Heart right ventricle (tissue), 16 donors: Measurements from ENCODE around the gene EXD2. TPM values are rescaled to one million over a fixed set of nuclear protein-coding genes. Genes with fewer than 3 reads are reported as not detected.

Experiments used
- ATAC-seq, 8 donors: fragments of 200-7000 bp; cut with Tn5 transposase; one replicate each; pipeline ENCODE4 v1.9.1; 2020; ENCODE audit warnings: mild to moderate bottlenecking in 8 of 8, moderate library complexity in 8 of 8, moderate number of reproducible peaks in 1 of 8
- DNase-seq, 2 donors: peaks; one replicate each; pipeline ENCODE4 v3.0.0-alpha.2; 2020
- H3K27ac ChIP-seq, 10 donors: fragments of 200-600 bp; sonication (generic) in 2 of 10; one replicate each; pipeline versions ENCODE4 v1.5.0 to v1.8.0; 2020 to 2022; ENCODE audit warnings: mild to moderate bottlenecking in 3 of 10
- H3K27me3 ChIP-seq, 7 donors: fragments of 200-600 bp; one replicate each; pipeline ENCODE4 v1.8.0; 2021 to 2022; ENCODE audit warnings: mild to moderate bottlenecking in 2 of 7
- H3K36me3 ChIP-seq, 9 donors: fragments of 200-600 bp; sonication (generic) in 1 of 9; one replicate each; pipeline versions ENCODE4 v1.5.0 to v1.8.0; 2020 to 2022; ENCODE audit warnings: mild to moderate bottlenecking in 2 of 9
- H3K4me1 ChIP-seq, 9 donors: fragments of 200-600 bp; sonication (generic) in 1 of 9; one replicate each; pipeline versions ENCODE4 v1.5.0 to v1.8.0; 2020 to 2022; ENCODE audit warnings: mild to moderate bottlenecking in 4 of 9
- H3K4me3 ChIP-seq, 10 donors: fragments of 200-600 bp; sonication (generic) in 2 of 10; one replicate each; pipeline versions ENCODE4 v1.5.0 to v1.8.0; 2020 to 2022; ENCODE audit warnings: mild to moderate bottlenecking in 7 of 10, moderate library complexity in 2 of 10
- H3K9me3 ChIP-seq, 11 donors: fragments of 200-600 bp in 10 of 11; sonication (generic) in 2 of 11; one replicate each; pipeline versions ENCODE4 v1.5.0 to v1.8.0; 2013 to 2022; ENCODE audit warnings: mild to moderate bottlenecking in 2 of 11, control low read depth in 1 of 11, moderate library complexity in 1 of 11
- CTCF ChIP-seq, 9 donors: fragments of 200-600 bp; sonication (generic) in 2 of 9; IDR thresholded peaks; one replicate each; pipeline versions ENCODE4 v1.5.0 to v1.8.0; 2021 to 2022; ENCODE audit warnings: antibody characterized with exemption in 9 of 9, mild to moderate bottlenecking in 5 of 9, moderate library complexity in 1 of 9
- WGBS, 2 donors: extraction: QIAGEN DNeasy Blood & Tissue Kit; methylation state at CpG; one replicate each; pipeline ENCODE4 v1.1.7; 2013; ENCODE audit warnings: inconsistent platforms in 1 of 2; 5-methylcytosine and 5-hydroxymethylcytosine counted together
- intact Hi-C, 10 donors: fragments of 100-400 bp; cut with DNase I; formaldehyde crosslinking; loops; one replicate each; pipeline versions ENCODE4 v1.11.1 to v1.14.2; 2022
- polyA plus RNA-seq, 2 donors: library from polyadenylated mRNA; stranded (reverse); fragments of 200-250 nt; gene quantifications; one replicate each; pipeline ENCODE4 v1.2.3, GENCODE V29; 2013
- total RNA-seq, 10 donors: library from RNA; stranded (reverse); fragmentation: NEBNext Ultra II Directional in 3 of 10; extraction: Animal tissue kit (Norgen Biotek cat#: 25700) in 3 of 10; gene quantifications; one replicate each; pipeline versions ENCODE4 v1.2.1 to v1.2.4, GENCODE V29; 2021 to 2023
- donor health status: Arrhythmogenic right ventricular cardiomyopathy.
- donor health status: ischemic (EF 13 %, LVEDD 7.1; RV severe dilation, severe dysfunction).
- donor health status: healthy with polysubstance abuse.
- donor health status: DM: no; HTN: yes; CAD: no.
- donor health status: DM: no; HTN: no; CAD: no.
- donor health status: ischemic (EF 25% LVEDD 6.9; RV normal size, moderate dysfunction).
- donor health status: ischemic (EF 25% LVEDD 5.7; RV mildly dilated, moderate dysfunction).
- donor health status: healthy.
- donor health status: DM: yes; HTN: yes; CAD: no.
- donor health status: Ischemic cardiomyopathy.
- donor health status: ischemic (EF 35%, LVEDD 5.7; RV mildly dilated, moderate dysfunction).
- donor health status: nonischemic (EF 11% LVEDD 7.7; RV severe dilation, severe dysfunction).
- donor health status: DM: yes; HTN: yes; CAD: no.
- donor health status: PGD.
- donor health status: ischemic (EF 29% LVEDD 5.4; RV normal size, mild dysfunction).
- donor health status: nonischemic (EF 23%, LVEDD 6.1; RV moderate dilation, normal function).

The EXD2 gene
- total and polyA plus RNA-seq, 12 donors: 9.8 to 22.4 (median 16.2) TPM

GRCh38 chr14:69247676-69248440, 56.6 kb downstream of the EXD2 start:
- 67% methylated on average over 3 of the region's 3 CpGs for WGBS, 2 donors
- ATAC-seq: peak in 7 of 8 donors; percentile 51 to 89 (median 70)
- no peak for DNase-seq

GRCh38 chr14:69249603-69250002, 58.3 kb downstream of the EXD2 start:
- Histone ChIP-seq H3K9me3 (no peaks in the 10 kb centered on the region), H3K27me3 (no peaks in the 10 kb centered on the region), H3K4me3 (no peak overlapping the region), H3K4me1 (peaks cover 0 to 22% (median 7%) of the 10 kb centered on the region in 9 donors), H3K36me3 (no peaks in the 10 kb centered on the region), H3K27ac (no peak overlapping the region)
- ATAC-seq (no peak), DNase-seq (no peak)
- intact Hi-C loops: loop anchor here in 3 of 10 donors (10.0 kb wide), 3 partner anchors 95 to 215 kb away; no protein-coding TSS in a partner anchor
- WGBS, 2 donors: 85 to 90% methylated on average over 5 of the region's 5 CpGs
- TF ChIP-seq CTCF (IDR thresholded peaks at IDR 0.05): no peak

More at GRCh38 chr14:69247676-69248440, 56.6 kb downstream of the EXD2 start:
- peaks cover 0 to 27% (median 10%) of the 10 kb centered on the region in 9 donors for H3K4me1 ChIP-seq
- peak overlapping the region in 4 of 10 donors; percentile 8 to 52 (median 28) for H3K27ac ChIP-seq
- no peaks in the 10 kb centered on the region for H3K27me3 ChIP-seq
- intact Hi-C loops: loop anchor here in 2 of 10 donors (10.0 kb wide), 2 partner anchors 123 to 217 kb away; no protein-coding TSS in a partner anchor
- H3K9me3 ChIP-seq: no peaks in the 10 kb centered on the region
- no peak overlapping the region for H3K4me3 ChIP-seq
- H3K36me3 ChIP-seq: no peaks in the 10 kb centered on the region
- TF ChIP-seq CTCF (IDR thresholded peaks at IDR 0.05): peak in 4 of 9 donors; percentile 9 to 28 (median 13)

GRCh38 chr14:69252851-69253250, 61.6 kb downstream of the EXD2 start:
- Histone ChIP-seq H3K36me3 (no peaks in the 10 kb centered on the region), H3K4me3 (no peak overlapping the region), H3K27ac (no peak overlapping the region), H3K4me1 (peaks cover 0 to 26% (median 6%) of the 10 kb centered on the region in 9 donors), H3K9me3 (no peaks in the 10 kb centered on the region), H3K27me3 (peaks cover 0 to 9% (median 0%) of the 10 kb centered on the region in 7 donors)
- WGBS, 2 donors: 61 to 68% methylated on average over 3 of the region's 3 CpGs
- no peak for ATAC-seq
- no peak for TF ChIP-seq CTCF (IDR thresholded peaks at IDR 0.05)
- DNase-seq: no peak
- intact Hi-C loops: loop anchor here in 1 of 10 donors (10.0 kb wide), 1 partner anchor 92 kb away; no protein-coding TSS in a partner anchor

GRCh38 chr14:69259168-69259526, 67.8 kb downstream of the EXD2 start:
- Histone ChIP-seq H3K27ac (peak overlapping the region in 8 of 10 donors; percentile 72 to 86 (median 82)), H3K9me3 (no peaks in the 10 kb centered on the region), H3K4me3 (peak overlapping the region; percentile 33 to 87 (median 72)), H3K36me3 (no peaks in the 10 kb centered on the region), H3K27me3 (peaks cover 0 to 71% (median 19%) of the 10 kb centered on the region in 7 donors), H3K4me1 (peaks cover 6 to 57% (median 40%) of the 10 kb centered on the region in 9 donors)
- DNase-seq (no peak), ATAC-seq (no peak)
- TF ChIP-seq CTCF (IDR thresholded peaks at IDR 0.05): no peak
- 21 to 29% methylated on average over 14 of the region's 14 CpGs for WGBS, 2 donors
- intact Hi-C loops: loop anchor here in 3 of 10 donors (5.0 to 10.0 kb wide), 3 partner anchors 86 to 203 kb away; no protein-coding TSS in a partner anchor
